ENCODE measurements around the gene AGAP2.

The AGAP2 gene

GRCh38 chr12:57753756-57754337 is 15.3 kb upstream of the AGAP2 start:
- no peak for DNase-seq (ENCODE audit: low read depth)

- no peak for DNase-seq (ENCODE audit: low read depth)
These were observed 14.1 kb upstream of the AGAP2 start for GRCh38 chr12:57752668-57753000.

GRCh38 chr12:57751788-57752667 is 13.5 kb upstream of the AGAP2 start, which contains the start of gene CDK4:
Gene CDK4 (minus strand): TSS chr12:57752310. CDS start chr12:57751717, 593 bp downstream.
- peak; percentile 99 for DNase-seq (ENCODE audit: low read depth)

GRCh38 chr12:57751432-57751787 is 12.9 kb upstream of the AGAP2 start:
- no peak for DNase-seq (ENCODE audit: low read depth)

GRCh38 chr12:57750561-57751431 is 12.3 kb upstream of the AGAP2 start:
- DNase-seq (ENCODE audit: low read depth), result no peak

- no peak for DNase-seq (ENCODE audit: low read depth)
These were observed 10.5 kb upstream of the AGAP2 start for GRCh38 chr12:57749061-57749460.

GRCh38 chr12:57746025-57746424 is 7.5 kb upstream of the AGAP2 start:
- no peak for DNase-seq (ENCODE audit: low read depth)

- DNase-seq (ENCODE audit: low read depth), result no peak
These were observed 6.9 kb upstream of the AGAP2 start for GRCh38 chr12:57745485-57745881.

- peak; percentile 83 for DNase-seq (ENCODE audit: low read depth)
These were observed 6.4 kb upstream of the AGAP2 start, which contains the start of gene TSPAN31 for GRCh38 chr12:57744777-57745484. Gene TSPAN31 (plus strand): TSS chr12:57745039. CDS start chr12:57745155, 116 bp downstream.

GRCh38 chr12:57744194-57744776 is 5.7 kb upstream of the AGAP2 start:
- DNase-seq (ENCODE audit: low read depth), result peak; percentile 77

GRCh38 chr12:57743769-57744168 is 5.2 kb upstream of the AGAP2 start:
- DNase-seq (ENCODE audit: low read depth), result no peak

- DNase-seq (ENCODE audit: low read depth), result peak; percentile 74
These were observed 3.5 kb upstream of the AGAP2 start for GRCh38 chr12:57741844-57742738.

GRCh38 chr12:57741413-57741789 is 2.9 kb upstream of the AGAP2 start:
- DNase-seq (ENCODE audit: low read depth), result no peak

GRCh38 chr12:57740656-57741412 is 2.3 kb upstream of the AGAP2 start:
- no peak for DNase-seq (ENCODE audit: low read depth)

- DNase-seq (ENCODE audit: low read depth), result no peak
These were observed 1.5 kb upstream of the AGAP2 start for GRCh38 chr12:57739914-57740538.

GRCh38 chr12:57739387-57739786 is 845 bp upstream of the AGAP2 start:
- no peak for DNase-seq (ENCODE audit: low read depth)

GRCh38 chr12:57737467-57738460 is 778 bp downstream of the AGAP2 start:
- DNase-seq (ENCODE audit: low read depth), result no peak

Measured in CMK (cell line).